Kidney (tissue), 14 donors: ENCODE data around the gene CXXC5. TPM values are rescaled to one million over a fixed set of nuclear protein-coding genes. Genes with fewer than 3 reads are reported as not detected.

Source experiments
- DNase-seq, 5 donors: peaks; one replicate each; pipeline ENCODE4 v3.0.0-alpha.2; 2013 to 2020
- FAIRE-seq: peaks from 2 replicates; lab custom pipeline; 2012; peaks lifted over from hg19 to GRCh38; lab: Jason Lieb, UNC
- H3K27ac ChIP-seq, 2 donors: one replicate each; pipeline ENCODE4 v1.7.0; 2013; ENCODE audit warnings: low read depth in 2 of 2, low read length in 2 of 2, inconsistent platforms in 1 of 2
- H3K27me3 ChIP-seq: one replicate; pipeline ENCODE4 v1.7.1; 2013; ENCODE audit warnings: low read length, inconsistent platforms; ENCODE audit not compliant: control insufficient read depth, insufficient read depth
- H3K36me3 ChIP-seq, 3 donors: one replicate each; pipeline versions ENCODE4 v1.7.0 to v1.7.1; 2013; ENCODE audit warnings: low read length in 3 of 3, control low read depth in 1 of 3, inconsistent platforms in 1 of 3; ENCODE audit not compliant: insufficient read depth in 3 of 3, control insufficient read depth in 2 of 3
- H3K4me1 ChIP-seq, 3 donors: one replicate each; pipeline versions ENCODE4 v1.7.0 to v1.7.1; 2013; ENCODE audit warnings: low read length in 3 of 3, inconsistent platforms in 1 of 3, low read depth in 1 of 3; ENCODE audit not compliant: control insufficient read depth in 2 of 3, insufficient read depth in 2 of 3
- H3K4me3 ChIP-seq, 3 donors: one replicate each; pipeline versions ENCODE4 v1.7.0 to v1.8.1; 2013; ENCODE audit warnings: low read length in 3 of 3, control low read depth in 1 of 3, inconsistent platforms in 1 of 3
- H3K9ac ChIP-seq, 3 donors: one replicate each; pipeline versions ENCODE4 v1.7.0 to v1.7.1; 2013; ENCODE audit warnings: low read length in 3 of 3, control low read depth in 1 of 3, inconsistent platforms in 1 of 3
- H3K9me3 ChIP-seq, 3 donors: one replicate each; pipeline versions ENCODE4 v1.7.0 to v1.7.1; 2013; ENCODE audit warnings: low read length in 3 of 3, control low read depth in 1 of 3, inconsistent platforms in 1 of 3; ENCODE audit not compliant: control insufficient read depth in 2 of 3, insufficient read depth in 1 of 3
- CTCF ChIP-seq: IDR thresholded peaks from 3 replicates; pipeline ENCODE4 v1.5.1; 2012; ENCODE audit warnings: mild to moderate bottlenecking, moderate library complexity, borderline replicate concordance; ENCODE audit not compliant: insufficient read depth; ENCODE audit errors: extremely low read depth
- intact Hi-C: fragments of 100-400 bp; cut with DNase I; formaldehyde crosslinking; loops from one replicate; pipeline ENCODE4 v1.11.1; 2022
- polyA plus RNA-seq: library from polyadenylated mRNA; stranded (reverse); fragments of 350-450 nt; fragmentation: Illumina TruSeq; extraction: RNeasy Lipid Tissue Mini Kit (QIAGEN cat#74804); gene quantifications from one replicate; pipeline ENCODE4 v1.2.3, GENCODE V29; 2014; ENCODE audit warnings: low read depth, low replicate concordance; ENCODE audit not compliant: insufficient read depth
- total RNA-seq: library from RNA; stranded (reverse); fragmentation: NEBNext Ultra II Directional; extraction: Animal tissue kit (Norgen Biotek cat#: 25700); gene quantifications from one replicate; pipeline ENCODE4 v1.2.1, GENCODE V29; 2021
- donor health status: control.
- donor health status: control.
- donor health status: control.
- donor health status: control.
- donor health status: control.
- donor health status: DM: yes; HTN: yes; CAD: no.
- donor health status: Normal renal cell carcinoma (clear cell type).

The CXXC5 gene
- total and polyA plus RNA-seq, 2 donors from 2014 or later, result 116 to 122 TPM

GRCh38 chr5:139665626-139666025 is 17.5 kb downstream of the CXXC5 start:
- peak overlapping the region; percentile 77 to 93 for H3K27ac ChIP-seq
- H3K4me1 ChIP-seq, result peaks cover 8 to 87% (median 83%) of the 10 kb centered on the region in 3 donors
- H3K27me3 ChIP-seq, result no peaks in the 10 kb centered on the region
- FAIRE-seq, result no peak
- H3K9me3 ChIP-seq, result no peaks in the 10 kb centered on the region
- H3K9ac ChIP-seq, result peak overlapping the region in 2 of 3 donors; percentile 49 to 59
- intact Hi-C loops, result no loop called here
- H3K4me3 ChIP-seq, result no peak overlapping the region
- no peak for TF ChIP-seq CTCF
- peaks cover 0 to 9% (median 0%) of the 10 kb centered on the region in 3 donors for H3K36me3 ChIP-seq
- peak in 1 of 5 donors; percentile 78 for DNase-seq

GRCh38 chr5:139666551-139666950 is 18.4 kb downstream of the CXXC5 start:
- Histone ChIP-seq H3K9ac (peak overlapping the region in 1 of 3 donors; percentile 74), H3K4me3 (no peak overlapping the region), H3K27ac (peak overlapping the region; percentile 77 to 93), H3K27me3 (no peaks in the 10 kb centered on the region), H3K36me3 (peaks cover 0 to 5% (median 0%) of the 10 kb centered on the region in 3 donors), H3K9me3 (no peaks in the 10 kb centered on the region), H3K4me1 (peaks cover 8 to 89% (median 85%) of the 10 kb centered on the region in 3 donors)
- DNase-seq (no peak), FAIRE-seq (no peak)
- no peak for TF ChIP-seq CTCF
- intact Hi-C loops, result no loop called here

GRCh38 chr5:139667001-139667729 is 19.0 kb downstream of the CXXC5 start:
- Histone ChIP-seq H3K27me3 (no peaks in the 10 kb centered on the region), H3K4me1 (peaks cover 8 to 86% (median 82%) of the 10 kb centered on the region in 3 donors), H3K9ac (peak overlapping the region in 2 of 3 donors; percentile 37 to 74), H3K4me3 (no peak overlapping the region), H3K27ac (peak overlapping the region; percentile 93), H3K9me3 (no peaks in the 10 kb centered on the region), H3K36me3 (peaks cover 0 to 5% (median 0%) of the 10 kb centered on the region in 3 donors)
- DNase-seq (no peak), FAIRE-seq (no peak)
- TF ChIP-seq CTCF, result no peak
- intact Hi-C loops, result no loop called here
